Measurements from ENCODE around the gene CGN.
A peak's percentile ranks its signal among the peaks of the same experiment; 100 is the strongest.

The CGN gene

DNA sequence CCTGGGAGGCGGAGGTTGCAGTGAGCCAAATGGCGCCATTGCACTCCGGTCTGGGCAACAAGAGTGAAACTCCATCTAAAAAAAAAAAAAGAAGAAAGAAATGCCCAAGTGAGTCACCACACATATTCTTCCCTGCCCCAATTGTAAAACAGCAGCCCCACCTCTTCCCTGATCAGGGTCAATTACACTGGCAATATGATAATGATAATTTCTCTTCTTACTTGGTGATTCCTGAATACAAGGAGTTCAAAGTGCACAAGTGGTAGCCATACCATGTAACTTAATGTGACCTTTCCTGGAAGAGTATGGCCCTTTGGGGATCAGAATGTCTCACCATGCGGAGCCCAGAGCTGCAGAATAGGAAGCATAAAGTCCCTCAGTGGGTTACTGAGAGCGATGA, 11.8 kb upstream of the CGN start (continued):
- no peak for TF ChIP-seq REPIN1 (tag by site-specific recombination; IDR thresholded peaks at IDR 0.05; ENCODE audit: low read depth)
- TF ChIP-seq ZNF792 (tag by site-specific recombination; IDR thresholded peaks at IDR 0.05) = no peak
- TF ChIP-seq PRDM4 (tag by site-specific recombination; IDR thresholded peaks at IDR 0.05) = no peak

DNA sequence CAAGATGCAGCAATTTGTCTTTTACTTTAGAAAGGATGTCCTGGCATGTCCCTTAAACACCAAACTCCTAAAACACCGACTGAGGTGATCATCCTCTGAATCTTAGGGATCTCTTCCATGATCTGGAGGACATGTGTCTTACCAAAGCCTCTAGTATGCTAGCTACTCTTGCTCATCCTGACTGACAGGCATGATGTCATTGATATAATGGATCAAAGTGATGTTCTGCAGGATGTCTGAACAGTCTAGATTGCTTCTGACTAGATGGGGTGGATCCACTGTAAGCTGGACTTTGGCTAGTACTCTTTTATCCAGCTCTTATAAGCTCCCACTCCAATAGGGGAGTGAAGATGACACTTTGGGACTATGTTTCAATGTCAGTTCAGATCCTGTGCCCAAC, 11.3 kb upstream of the CGN start:
- no peaks in the 10 kb centered on the region for H3K9me3 ChIP-seq (ENCODE audit: control insufficient read depth, insufficient read depth, low read depth, low read length)
- no peaks in the 10 kb centered on the region for H3K36me3 ChIP-seq (ENCODE audit: control insufficient read depth in 2 of 2, insufficient read depth in 1 of 2, low read length in 2 of 2)
- no peak overlapping the region for H3K27ac ChIP-seq (ENCODE audit: extremely low read depth, low read depth, low read length)
- no peak overlapping the region for H3K4me3 ChIP-seq (ENCODE audit: low read depth, low read length)
- ChIA-PET POLR2A (interaction anchor here (1.1 kb wide), 1 partner anchor 41 kb away, joined by 4 read pairs; the partner anchor contains the start of gene POGZ), CTCF (interaction anchor here (0.6 kb wide), 1 partner anchor 33 kb away, joined by 3 read pairs; no protein-coding TSS in a partner anchor)
- H3K4me1 ChIP-seq (ENCODE audit: control insufficient read depth, insufficient read depth, low read length) = peaks cover 3% of the 10 kb centered on the region; the same call in 1 of the 2 replicates
- TF ChIP-seq, protein P1, sequence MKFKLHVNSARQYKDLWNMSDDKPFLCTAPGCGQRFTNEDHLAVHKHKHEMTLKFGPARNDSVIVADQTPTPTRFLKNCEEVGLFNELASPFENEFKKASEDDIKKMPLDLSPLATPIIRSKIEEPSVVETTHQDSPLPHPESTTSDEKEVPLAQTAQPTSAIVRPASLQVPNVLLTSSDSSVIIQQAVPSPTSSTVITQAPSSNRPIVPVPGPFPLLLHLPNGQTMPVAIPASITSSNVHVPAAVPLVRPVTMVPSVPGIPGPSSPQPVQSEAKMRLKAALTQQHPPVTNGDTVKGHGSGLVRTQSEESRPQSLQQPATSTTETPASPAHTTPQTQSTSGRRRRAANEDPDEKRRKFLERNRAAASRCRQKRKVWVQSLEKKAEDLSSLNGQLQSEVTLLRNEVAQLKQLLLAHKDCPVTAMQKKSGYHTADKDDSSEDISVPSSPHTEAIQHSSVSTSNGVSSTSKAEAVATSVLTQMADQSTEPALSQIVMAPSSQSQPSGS (tag by site-specific recombination; IDR thresholded peaks at IDR 0.05; ENCODE audit: low read depth) = peak; percentile 61
- TF ChIP-seq ZBTB17 (tag by site-specific recombination; IDR thresholded peaks at IDR 0.05) (peak; percentile 61; the same call in 1 of the 2 replicates), WT1 (tag by site-specific recombination; IDR thresholded peaks at IDR 0.05) (no peak), ZNF600 (tag by site-specific recombination; IDR thresholded peaks at IDR 0.05) (peak; percentile 30; the same call in 1 of the 2 replicates), ZNF157 (tag by site-specific recombination; IDR thresholded peaks at IDR 0.05) (no peak), ZBTB20 (tag by site-specific recombination; IDR thresholded peaks at IDR 0.05) (no peak)

GRCh38 chr1:151501474-151501873, 9.7 kb upstream of the CGN start:
- POLR2A ChIA-PET = interaction anchor here (0.6 to 0.7 kb wide), 2 partner anchors 16 to 302 kb away, joined by 3 to 4 read pairs; no protein-coding TSS in a partner anchor
- H3K27ac ChIP-seq (ENCODE audit: extremely low read depth, low read depth, low read length) = no peak overlapping the region
- TF ChIP-seq ZNF274 (IDR thresholded peaks at IDR 0.05; ENCODE audit: low read length) (no peak), ZNF274 (tag by site-specific recombination; IDR thresholded peaks at IDR 0.05; ENCODE audit: borderline replicate concordance) (no peak), ZNF341 (tag by site-specific recombination; IDR thresholded peaks at IDR 0.05; ENCODE audit: low read depth) (no peak), ZNF785 (tag by site-specific recombination; IDR thresholded peaks at IDR 0.05) (no peak), ZNF133 (tag by site-specific recombination; IDR thresholded peaks at IDR 0.05) (no peak), ZNF416 (tag by site-specific recombination; IDR thresholded peaks at IDR 0.05) (no peak), ZNF629 (tag by site-specific recombination; IDR thresholded peaks at IDR 0.05) (no peak), ZNF76 (tag by site-specific recombination; IDR thresholded peaks at IDR 0.05; ENCODE audit: borderline replicate concordance, low read depth) (no peak), ZSCAN30 (tag by site-specific recombination; IDR thresholded peaks at IDR 0.05) (no peak), ZBTB10 (tag by site-specific recombination; IDR thresholded peaks at IDR 0.05) (no peak), ZNF169 (tag by site-specific recombination; IDR thresholded peaks at IDR 0.05) (no peak), ZNF10 (tag by site-specific recombination; IDR thresholded peaks at IDR 0.05) (no peak), ZNF221 (tag by site-specific recombination; IDR thresholded peaks at IDR 0.05; ENCODE audit: borderline replicate concordance) (no peak), ZNF548 (tag by site-specific recombination; IDR thresholded peaks at IDR 0.05) (no peak), ZNF391 (tag by site-specific recombination; IDR thresholded peaks at IDR 0.05; ENCODE audit: borderline replicate concordance, low read depth) (no peak), ZEB2 (tag by site-specific recombination; IDR thresholded peaks at IDR 0.05) (no peak), ZBTB8A (tag by site-specific recombination; IDR thresholded peaks at IDR 0.05) (no peak)
- no peaks in the 10 kb centered on the region for H3K36me3 ChIP-seq (ENCODE audit: control insufficient read depth in 2 of 2, insufficient read depth in 1 of 2, low read length in 2 of 2)
- CTCF ChIA-PET = no interaction called here
- H3K4me3 ChIP-seq (ENCODE audit: low read depth, low read length) = no peak overlapping the region
- H3K9me3 ChIP-seq (ENCODE audit: control insufficient read depth, insufficient read depth, low read depth, low read length) = no peaks in the 10 kb centered on the region
- H3K4me1 ChIP-seq (ENCODE audit: control insufficient read depth, insufficient read depth, low read length) = no peaks in the 10 kb centered on the region

Data from HEK293 (cell line).